ENCODE results near the gene CCDC122. TPM values are rescaled to one million over a fixed set of nuclear protein-coding genes. Genes with fewer than 3 reads are reported as not detected.

The CCDC122 gene
- total and polyA plus RNA-seq, 4 donors, result 1.9 to 7.7 (median 6.6) TPM

DNA sequence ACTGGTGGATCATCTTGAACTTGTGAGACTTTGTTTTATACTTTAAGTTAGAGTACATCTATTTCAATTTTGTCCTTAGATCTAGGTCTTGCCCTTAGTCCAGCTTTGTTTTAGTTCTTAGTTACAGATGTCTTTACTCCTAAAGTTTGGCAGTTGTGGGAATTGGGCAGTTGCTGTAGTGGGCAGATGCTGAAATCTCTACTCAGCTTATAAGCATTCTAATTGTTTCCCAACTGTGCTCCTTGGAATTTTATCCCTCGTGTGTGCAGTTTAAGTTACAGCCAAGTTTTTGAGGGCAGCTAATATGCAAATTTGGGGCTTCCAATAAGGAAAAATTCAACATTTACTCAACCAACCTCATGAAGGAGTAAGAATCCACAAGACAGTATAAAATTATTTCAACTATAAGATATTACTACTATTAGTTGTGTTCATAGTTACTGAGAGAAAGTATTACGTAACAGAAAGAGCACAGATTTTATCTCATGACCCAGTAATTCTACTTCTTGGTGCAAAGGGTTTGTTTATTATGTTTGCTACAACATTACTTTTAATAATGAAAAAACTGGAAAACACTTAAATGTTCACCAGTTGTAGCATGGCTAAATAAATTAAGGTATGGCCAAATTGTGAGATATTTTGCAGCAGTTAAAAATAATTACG lies 32.9 kb downstream of the CCDC122 start:
- TF ChIP-seq, protein P1, sequence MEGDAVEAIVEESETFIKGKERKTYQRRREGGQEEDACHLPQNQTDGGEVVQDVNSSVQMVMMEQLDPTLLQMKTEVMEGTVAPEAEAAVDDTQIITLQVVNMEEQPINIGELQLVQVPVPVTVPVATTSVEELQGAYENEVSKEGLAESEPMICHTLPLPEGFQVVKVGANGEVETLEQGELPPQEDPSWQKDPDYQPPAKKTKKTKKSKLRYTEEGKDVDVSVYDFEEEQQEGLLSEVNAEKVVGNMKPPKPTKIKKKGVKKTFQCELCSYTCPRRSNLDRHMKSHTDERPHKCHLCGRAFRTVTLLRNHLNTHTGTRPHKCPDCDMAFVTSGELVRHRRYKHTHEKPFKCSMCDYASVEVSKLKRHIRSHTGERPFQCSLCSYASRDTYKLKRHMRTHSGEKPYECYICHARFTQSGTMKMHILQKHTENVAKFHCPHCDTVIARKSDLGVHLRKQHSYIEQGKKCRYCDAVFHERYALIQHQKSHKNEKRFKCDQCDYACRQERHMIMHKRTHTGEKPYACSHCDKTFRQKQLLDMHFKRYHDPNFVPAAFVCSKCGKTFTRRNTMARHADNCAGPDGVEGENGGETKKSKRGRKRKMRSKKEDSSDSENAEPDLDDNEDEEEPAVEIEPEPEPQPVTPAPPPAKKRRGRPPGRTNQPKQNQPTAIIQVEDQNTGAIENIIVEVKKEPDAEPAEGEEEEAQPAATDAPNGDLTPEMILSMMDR (IDR thresholded peaks at IDR 0.05; ENCODE audit: control extremely low read depth, extremely low read depth), result no peak
- 82 to 91% methylated on average over 3 of the region's 3 CpGs for WGBS, 2 donors
- no peaks in the 10 kb centered on the region for H3K4me1 ChIP-seq (ENCODE audit: control insufficient read depth in 5 of 5, insufficient read depth in 5 of 5, low read length in 5 of 5)
- H3K27ac ChIP-seq (ENCODE audit: low read depth in 1 of 2, low read length in 1 of 2), result no peak overlapping the region
- no peak overlapping the region for H3K9ac ChIP-seq (ENCODE audit: insufficient read depth in 1 of 2, low read length in 2 of 2)
- no peak overlapping the region for H3K4me3 ChIP-seq
- peaks cover 0 to 17% (median 5%) of the 10 kb centered on the region in 4 donors for H3K9me3 ChIP-seq (ENCODE audit: control insufficient read depth in 4 of 4, insufficient read depth in 3 of 4, low read length in 3 of 4)
- H3K27me3 ChIP-seq (ENCODE audit: control insufficient read depth in 3 of 3, insufficient read depth in 3 of 3, low read length in 2 of 3), result no peaks in the 10 kb centered on the region
- no peak for DNase-seq
- H3K36me3 ChIP-seq (ENCODE audit: control insufficient read depth in 4 of 4, insufficient read depth in 4 of 4, low read length in 4 of 4), result peaks cover 0 to 5% (median 0%) of the 10 kb centered on the region in 4 donors
- ATAC-seq (ENCODE audit: insufficient read depth, low FRiP score), result no peak

DNA sequence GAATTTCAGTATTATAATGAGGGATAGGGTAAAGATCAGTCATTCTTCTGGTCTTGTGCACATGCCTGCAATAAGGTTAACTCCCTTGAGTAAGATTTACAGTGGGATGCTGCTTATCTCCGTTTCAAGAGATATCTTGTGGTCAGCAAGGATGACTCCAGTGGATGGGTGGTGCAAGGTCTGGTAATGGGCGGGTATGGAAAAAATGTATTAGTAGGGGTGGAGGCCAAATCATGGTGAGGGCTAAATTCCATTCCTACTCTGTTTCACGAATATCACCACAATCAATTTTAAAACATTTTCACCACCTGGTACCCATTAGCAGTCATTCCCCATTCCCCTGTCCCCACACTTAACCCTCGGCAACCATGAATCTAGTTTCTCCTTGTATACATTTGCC lies 40.6 kb downstream of the CCDC122 start:
- no peaks in the 10 kb centered on the region for H3K36me3 ChIP-seq (ENCODE audit: control insufficient read depth in 4 of 4, insufficient read depth in 4 of 4, low read length in 4 of 4)
- 85 to 93% methylated on average over 4 of the region's 4 CpGs for WGBS, 2 donors
- TF ChIP-seq, protein P1 (IDR thresholded peaks at IDR 0.05; ENCODE audit: control extremely low read depth, extremely low read depth), result no peak

DNA sequence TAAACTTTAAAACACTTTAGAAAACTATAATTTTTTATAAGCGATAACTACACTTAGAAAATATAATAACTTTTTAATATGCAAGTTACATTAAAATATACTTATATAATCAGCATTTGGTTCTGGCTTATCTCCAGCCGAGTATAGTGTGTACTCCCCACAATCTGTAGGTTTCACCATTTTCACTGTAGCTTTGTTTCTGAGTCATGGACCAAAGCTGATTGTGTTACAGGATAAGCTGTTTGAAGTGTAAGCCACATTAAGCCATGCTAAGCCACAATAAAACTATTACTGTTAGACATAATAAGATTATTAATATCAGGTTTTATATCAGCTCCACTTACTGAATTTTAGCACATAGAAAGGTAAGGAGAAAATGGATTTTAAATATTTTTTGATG lies 43.8 kb downstream of the CCDC122 start:
- H3K4me3 ChIP-seq, result no peak overlapping the region
- H3K27me3 ChIP-seq (ENCODE audit: control insufficient read depth in 3 of 3, insufficient read depth in 3 of 3, low read length in 2 of 3), result no peaks in the 10 kb centered on the region
- DNase-seq (no peak), ATAC-seq (ENCODE audit: insufficient read depth, low FRiP score) (no peak)
- H3K9me3 ChIP-seq (ENCODE audit: control insufficient read depth in 4 of 4, insufficient read depth in 3 of 4, low read length in 3 of 4), result no peaks in the 10 kb centered on the region
- WGBS, 2 donors, result 76 to 95% methylated on average over 2 of the region's 2 CpGs
- H3K36me3 ChIP-seq (ENCODE audit: control insufficient read depth in 4 of 4, insufficient read depth in 4 of 4, low read length in 4 of 4), result no peaks in the 10 kb centered on the region
- TF ChIP-seq, protein P1 (IDR thresholded peaks at IDR 0.05; ENCODE audit: control extremely low read depth, extremely low read depth), result no peak
- H3K27ac ChIP-seq (ENCODE audit: low read depth in 1 of 2, low read length in 1 of 2), result no peak overlapping the region
- no peaks in the 10 kb centered on the region for H3K4me1 ChIP-seq (ENCODE audit: control insufficient read depth in 5 of 5, insufficient read depth in 5 of 5, low read length in 5 of 5)
- H3K9ac ChIP-seq (ENCODE audit: insufficient read depth in 1 of 2, low read length in 2 of 2), result no peak overlapping the region

More for the DNA sequence above, 40.6 kb downstream of the CCDC122 start:
- no peaks in the 10 kb centered on the region for H3K27me3 ChIP-seq (ENCODE audit: control insufficient read depth in 3 of 3, insufficient read depth in 3 of 3, low read length in 2 of 3)
- DNase-seq (no peak), ATAC-seq (ENCODE audit: insufficient read depth, low FRiP score) (no peak)
- H3K4me3 ChIP-seq, result no peak overlapping the region
- no peak overlapping the region for H3K27ac ChIP-seq (ENCODE audit: low read depth in 1 of 2, low read length in 1 of 2)
- H3K9me3 ChIP-seq (ENCODE audit: control insufficient read depth in 4 of 4, insufficient read depth in 3 of 4, low read length in 3 of 4), result no peaks in the 10 kb centered on the region
- no peak overlapping the region for H3K9ac ChIP-seq (ENCODE audit: insufficient read depth in 1 of 2, low read length in 2 of 2)
- H3K4me1 ChIP-seq (ENCODE audit: control insufficient read depth in 5 of 5, insufficient read depth in 5 of 5, low read length in 5 of 5), result no peaks in the 10 kb centered on the region

DNA sequence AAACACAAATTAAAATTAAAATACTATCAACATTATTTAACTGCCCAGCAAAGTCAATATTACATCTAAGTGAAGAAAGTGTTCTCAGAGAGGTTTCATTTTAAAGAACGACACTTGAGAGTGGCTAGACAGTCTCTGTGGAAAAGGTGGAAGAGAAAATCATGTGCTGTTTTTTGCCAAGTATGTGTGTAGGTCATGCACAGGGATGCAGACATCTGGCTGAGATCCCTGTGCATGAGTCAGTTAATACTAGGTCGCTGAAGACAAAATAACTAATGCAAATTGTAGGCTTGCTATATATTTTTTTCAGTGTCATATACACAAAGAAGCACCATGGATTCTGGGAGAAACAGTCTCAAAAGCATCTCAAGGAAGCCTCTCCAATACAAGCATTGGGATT lies 48.5 kb downstream of the CCDC122 start:
- TF ChIP-seq, protein P1 (IDR thresholded peaks at IDR 0.05; ENCODE audit: control extremely low read depth, extremely low read depth), result no peak
- H3K36me3 ChIP-seq (ENCODE audit: control insufficient read depth in 4 of 4, insufficient read depth in 4 of 4, low read length in 4 of 4), result no peaks in the 10 kb centered on the region
- H3K27me3 ChIP-seq (ENCODE audit: control insufficient read depth in 3 of 3, insufficient read depth in 3 of 3, low read length in 2 of 3), result no peaks in the 10 kb centered on the region
- H3K4me3 ChIP-seq, result no peak overlapping the region
- no peak overlapping the region for H3K27ac ChIP-seq (ENCODE audit: low read depth in 1 of 2, low read length in 1 of 2)
- H3K4me1 ChIP-seq (ENCODE audit: control insufficient read depth in 5 of 5, insufficient read depth in 5 of 5, low read length in 5 of 5), result no peaks in the 10 kb centered on the region
- WGBS, 2 donors, result 69 to 86% methylated on average over 2 of the region's 2 CpGs
- no peak for ATAC-seq (ENCODE audit: insufficient read depth, low FRiP score)
- H3K9ac ChIP-seq (ENCODE audit: insufficient read depth in 1 of 2, low read length in 2 of 2), result no peak overlapping the region
- H3K9me3 ChIP-seq (ENCODE audit: control insufficient read depth in 4 of 4, insufficient read depth in 3 of 4, low read length in 3 of 4), result no peaks in the 10 kb centered on the region
- DNase-seq, result no peak

Data from lung (tissue), 12 donors.